HG03095 (cell line): ENCODE measurements around the gene ZNRD2.

Experiments used
- ATAC-seq: cut with Tn5 transposase; IDR thresholded peaks from one replicate; pipeline ENCODE4 v1.9.1; 2021; ENCODE audit warnings: moderate library complexity; ENCODE audit not compliant: unreplicated experiment

ZNRD2 gene

GRCh38 chr11:65585396-65586246 is 15.3 kb downstream of the ZNRD2 start:
- ATAC-seq, result no peak

- ATAC-seq, result no peak
These were observed 16.0 kb downstream of the ZNRD2 start for GRCh38 chr11:65586247-65586630.

- ATAC-seq, result no peak
These were observed 16.4 kb downstream of the ZNRD2 start for GRCh38 chr11:65586676-65587075.

GRCh38 chr11:65588199-65589054 is 18.1 kb downstream of the ZNRD2 start:
- ATAC-seq, result peak; percentile 71

GRCh38 chr11:65589444-65590239 is 19.4 kb downstream of the ZNRD2 start:
- ATAC-seq, result no peak

- ATAC-seq, result no peak
These were observed 20.0 kb downstream of the ZNRD2 start for GRCh38 chr11:65590240-65590738.

GRCh38 chr11:65591939-65592857 is 21.9 kb downstream of the ZNRD2 start:
- ATAC-seq, result no peak

- no peak for ATAC-seq
These were observed 22.7 kb downstream of the ZNRD2 start for GRCh38 chr11:65592858-65593517.

GRCh38 chr11:65593518-65594414 is 23.5 kb downstream of the ZNRD2 start:
- no peak for ATAC-seq

- no peak for ATAC-seq
These were observed 24.9 kb downstream of the ZNRD2 start for GRCh38 chr11:65595131-65595530.

GRCh38 chr11:65595543-65596281 is 25.4 kb downstream of the ZNRD2 start, which contains the start of gene KCNK7:
Gene KCNK7, minus strand, starts transcription at chr11:65595800. Its CDS starts 28 bp downstream, at chr11:65595772.
- no peak for ATAC-seq

GRCh38 chr11:65596520-65596919 is 26.2 kb downstream of the ZNRD2 start:
- no peak for ATAC-seq

GRCh38 chr11:65598258-65598699 is 28.0 kb downstream of the ZNRD2 start:
- ATAC-seq, result no peak

GRCh38 chr11:65599216-65599954 is 29.1 kb downstream of the ZNRD2 start:
- ATAC-seq, result no peak

- no peak for ATAC-seq
These were observed 29.6 kb downstream of the ZNRD2 start for GRCh38 chr11:65599955-65600246.

- ATAC-seq, result no peak
These were observed 34.0 kb downstream of the ZNRD2 start for GRCh38 chr11:65604258-65604657.
